Stimulated activated naive CD8-positive, alpha-beta T cell treated with anti-CD3 and anti-CD28 coated beads, Interleukin-15, amount 100 ng/mL, for 72 hours (primary cell): ENCODE measurements around the gene ANK3.
"Not testable (repeated sequence)": the region's sequence is repeated elsewhere in the genome, so short reads cannot be mapped to it uniquely, and the experiment has no call there.

Experiments
- ATAC-seq: fragments of 150-1000 bp; cut with Tn5 transposase; 2 replicates; pipeline ENCODE4 v1.10.0; 2021; ENCODE audit warnings: mild to moderate bottlenecking, moderate library complexity
- DNase-seq, 2 donors: peaks; one replicate each; pipeline ENCODE4 v3.0.0; 2021 to 2022
- H3K27ac Mint-ChIP-seq, 2 donors: one replicate each; pipeline ENCODE4 v1.8.0; 2022; ENCODE audit warnings: mild to moderate bottlenecking in 2 of 2, mixed read lengths in 2 of 2, moderate library complexity in 2 of 2
- H3K27me3 Mint-ChIP-seq: one replicate; pipeline ENCODE4 v1.8.0; 2022; ENCODE audit warnings: mixed read lengths
- H3K4me1 Mint-ChIP-seq: one replicate; pipeline ENCODE4 v1.8.0; 2022; ENCODE audit warnings: mild to moderate bottlenecking, mixed read lengths
- H3K4me3 Mint-ChIP-seq, 2 donors: one replicate each; pipeline ENCODE4 v1.8.0; 2022; ENCODE audit warnings: mild to moderate bottlenecking in 2 of 2, mixed read lengths in 2 of 2, moderate library complexity in 1 of 2
- H3K9me3 Mint-ChIP-seq, 2 donors: one replicate each; pipeline ENCODE4 v1.8.0; 2022; ENCODE audit warnings: mixed read lengths in 2 of 2

The ANK3 gene

GRCh38 chr10:60298408-60299389 is 91.0 kb downstream of the ANK3 start:
- ATAC-seq (no peak), DNase-seq (no peak)
- H3K4me1 Mint-ChIP-seq = no peaks in the 10 kb centered on the region

DNA sequence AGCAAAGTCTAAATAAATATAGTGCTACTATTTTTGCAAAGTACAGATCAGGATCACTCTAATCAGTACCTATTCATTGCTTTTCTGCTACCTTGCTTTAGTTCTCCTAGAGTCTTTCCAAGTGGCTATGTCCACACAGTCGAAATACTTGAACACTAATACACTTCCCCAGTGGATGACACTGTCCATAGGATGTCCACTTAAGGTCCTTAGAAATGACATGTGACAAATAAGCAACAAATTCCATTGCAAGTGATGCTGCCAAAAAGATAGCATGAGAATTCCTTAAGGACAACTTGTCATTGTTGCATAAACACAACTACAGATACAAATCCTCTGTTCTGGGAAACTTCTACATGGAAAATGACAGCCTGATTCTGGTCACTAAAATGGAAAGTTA is 93.6 kb downstream of the ANK3 start:
- Mint-ChIP-seq H3K27ac (no peak overlapping the region), H3K4me3 (no peak overlapping the region), H3K27me3 (no peaks in the 10 kb centered on the region), H3K9me3 (no peaks in the 10 kb centered on the region), H3K4me1 (no peaks in the 10 kb centered on the region)
- ATAC-seq (no peak), DNase-seq (no peak)

More at GRCh38 chr10:60298408-60299389, 91.0 kb downstream of the ANK3 start:
- Mint-ChIP-seq H3K9me3 (no peaks in the 10 kb centered on the region), H3K4me3 (no peak overlapping the region), H3K27ac (no peak overlapping the region), H3K27me3 (no peaks in the 10 kb centered on the region)

DNA sequence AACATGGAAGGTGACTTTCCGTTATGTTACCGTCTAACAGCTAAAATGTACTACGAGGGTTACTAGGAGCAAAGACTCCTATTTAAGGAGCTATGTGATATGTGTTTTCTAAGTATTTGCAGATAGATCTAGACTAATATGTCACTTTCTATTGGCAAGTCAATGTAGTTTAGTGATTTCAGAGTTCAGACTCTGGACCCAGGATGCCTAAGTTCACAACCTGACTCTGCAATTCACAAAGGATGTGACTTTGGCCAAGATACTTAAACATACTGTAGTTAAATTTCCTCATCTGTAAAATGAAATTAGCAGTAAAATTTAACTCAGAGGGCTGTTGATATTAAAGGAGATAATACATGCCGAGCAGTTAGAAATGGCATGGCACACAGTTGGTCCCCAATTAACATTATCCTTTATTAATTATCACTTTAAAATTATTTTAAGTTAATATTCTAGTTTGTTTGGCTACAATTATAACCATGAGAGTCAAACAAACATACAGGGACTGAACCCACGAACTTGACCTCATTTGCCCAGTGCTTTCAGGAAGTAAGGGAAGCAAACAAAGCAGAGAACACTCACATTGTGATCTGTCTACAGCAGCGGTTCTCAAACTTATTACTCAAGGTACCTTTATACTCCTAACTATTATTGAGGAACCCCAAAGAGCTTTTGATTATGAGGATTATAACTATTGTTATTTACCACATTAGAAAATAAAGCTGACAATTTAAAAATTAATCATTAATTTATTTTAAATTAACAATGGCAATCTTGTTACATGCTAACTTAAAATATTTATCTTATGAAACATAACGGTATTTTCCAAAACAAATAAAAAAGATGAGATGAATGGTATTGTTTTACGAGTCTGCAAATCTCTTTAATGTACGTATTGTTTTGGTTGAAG is 94.4 kb downstream of the ANK3 start:
- H3K27me3 Mint-ChIP-seq = no peaks in the 10 kb centered on the region
- H3K4me3 Mint-ChIP-seq = no peak overlapping the region
- ATAC-seq = no peak
- H3K9me3 Mint-ChIP-seq = no peaks in the 10 kb centered on the region
- no peaks in the 10 kb centered on the region for H3K4me1 Mint-ChIP-seq
- H3K27ac Mint-ChIP-seq = no peak overlapping the region
- no peak for DNase-seq

DNA sequence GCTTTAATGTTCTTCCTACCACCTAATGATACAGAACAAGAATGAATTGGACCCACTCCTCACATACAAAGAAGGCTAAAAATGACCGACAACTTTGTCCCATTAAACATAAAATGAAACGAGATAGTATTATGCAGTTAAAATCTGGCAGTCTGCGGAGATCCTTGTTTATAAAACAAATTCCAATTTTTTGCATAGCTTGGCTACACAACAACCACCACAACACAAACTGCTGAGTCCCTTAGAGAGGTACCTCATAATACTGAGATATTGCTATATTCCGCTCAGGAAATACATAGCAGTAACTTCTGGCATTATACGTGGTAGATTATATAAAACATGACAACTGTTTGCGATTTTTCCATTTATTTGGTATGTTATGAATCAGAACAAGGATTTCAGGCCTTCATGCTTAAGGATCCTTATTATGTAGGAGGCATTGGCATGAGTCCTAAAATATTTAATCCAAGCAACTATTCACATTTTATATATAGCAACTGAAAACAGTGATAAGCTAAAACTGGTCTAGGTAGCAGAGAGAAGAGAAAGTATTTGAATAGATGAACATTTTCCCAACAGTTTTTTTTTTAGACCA is 96.0 kb downstream of the ANK3 start:
- ATAC-seq = no peak
- no peak for DNase-seq
- H3K9me3 Mint-ChIP-seq = no peaks in the 10 kb centered on the region
- H3K4me1 Mint-ChIP-seq = no peaks in the 10 kb centered on the region
- H3K4me3 Mint-ChIP-seq = no peak overlapping the region
- H3K27me3 Mint-ChIP-seq = no peaks in the 10 kb centered on the region
- no peak overlapping the region for H3K27ac Mint-ChIP-seq

DNA sequence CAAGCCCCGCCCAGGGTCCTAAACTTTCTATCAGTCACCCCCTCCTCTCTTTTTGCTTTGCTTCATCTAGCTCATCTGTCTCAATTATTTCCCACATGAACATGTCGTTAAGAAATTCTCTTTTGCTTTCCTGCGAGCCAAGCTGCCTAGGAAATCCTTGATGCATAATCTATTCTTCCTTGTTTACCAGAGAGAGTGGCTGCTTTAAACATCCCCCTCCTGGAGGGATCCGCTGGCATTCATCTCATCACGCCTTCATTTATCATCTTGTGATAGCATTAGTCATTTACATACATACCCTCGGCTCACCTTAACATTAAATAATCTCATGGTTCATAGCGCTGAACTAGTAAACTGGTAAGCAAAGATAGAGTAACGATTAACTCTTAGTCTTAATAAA is 96.7 kb downstream of the ANK3 start:
- DNase-seq (no peak), ATAC-seq (no peak)
- H3K4me1 Mint-ChIP-seq = no peaks in the 10 kb centered on the region
- no peak overlapping the region for H3K27ac Mint-ChIP-seq
- H3K9me3 Mint-ChIP-seq = no peaks in the 10 kb centered on the region
- no peak overlapping the region for H3K4me3 Mint-ChIP-seq
- no peaks in the 10 kb centered on the region for H3K27me3 Mint-ChIP-seq

GRCh38 chr10:60292536-60292935 is 97.1 kb downstream of the ANK3 start:
- H3K27me3 Mint-ChIP-seq, H3K4me3 Mint-ChIP-seq, H3K4me1 Mint-ChIP-seq, DNase-seq, ATAC-seq, H3K27ac Mint-ChIP-seq, H3K9me3 Mint-ChIP-seq: not testable (repeated sequence)

GRCh38 chr10:60291344-60291930 is 98.2 kb downstream of the ANK3 start:
- H3K4me3 Mint-ChIP-seq = no peak overlapping the region
- ATAC-seq = no peak
- no peak for DNase-seq
- H3K27me3 Mint-ChIP-seq = no peaks in the 10 kb centered on the region
- no peaks in the 10 kb centered on the region for H3K4me1 Mint-ChIP-seq
- H3K9me3 Mint-ChIP-seq = no peaks in the 10 kb centered on the region
- no peak overlapping the region for H3K27ac Mint-ChIP-seq

DNA sequence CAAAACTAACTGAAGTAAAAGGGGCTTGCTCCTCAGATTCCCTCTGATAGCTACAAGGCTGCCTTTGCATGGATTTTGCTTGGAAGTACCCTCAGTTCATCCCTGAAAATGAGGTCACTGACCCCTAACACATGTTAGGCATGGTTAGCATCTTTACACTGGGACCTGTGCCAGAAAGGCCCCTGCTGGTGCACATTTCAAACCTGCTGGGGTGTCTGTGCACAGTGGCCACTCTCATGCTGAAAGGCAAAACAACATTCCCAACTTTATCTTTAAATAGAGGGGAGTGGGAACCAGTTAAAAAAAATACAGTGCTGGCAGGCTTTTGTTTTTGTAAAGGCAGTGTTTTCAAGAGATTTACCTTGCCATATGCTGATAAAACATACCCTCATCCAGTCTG is 99.1 kb downstream of the ANK3 start:
- H3K27me3 Mint-ChIP-seq = no peaks in the 10 kb centered on the region
- ATAC-seq (no peak), DNase-seq (no peak)
- no peak overlapping the region for H3K27ac Mint-ChIP-seq
- H3K4me3 Mint-ChIP-seq = no peak overlapping the region
- no peaks in the 10 kb centered on the region for H3K9me3 Mint-ChIP-seq
- H3K4me1 Mint-ChIP-seq = no peaks in the 10 kb centered on the region

GRCh38 chr10:60289800-60290199 is 99.9 kb downstream of the ANK3 start:
- Mint-ChIP-seq H3K4me1 (no peaks in the 10 kb centered on the region), H3K27me3 (no peaks in the 10 kb centered on the region), H3K4me3 (no peak overlapping the region), H3K27ac (no peak overlapping the region), H3K9me3 (no peaks in the 10 kb centered on the region)
- DNase-seq (no peak), ATAC-seq (no peak)

DNA sequence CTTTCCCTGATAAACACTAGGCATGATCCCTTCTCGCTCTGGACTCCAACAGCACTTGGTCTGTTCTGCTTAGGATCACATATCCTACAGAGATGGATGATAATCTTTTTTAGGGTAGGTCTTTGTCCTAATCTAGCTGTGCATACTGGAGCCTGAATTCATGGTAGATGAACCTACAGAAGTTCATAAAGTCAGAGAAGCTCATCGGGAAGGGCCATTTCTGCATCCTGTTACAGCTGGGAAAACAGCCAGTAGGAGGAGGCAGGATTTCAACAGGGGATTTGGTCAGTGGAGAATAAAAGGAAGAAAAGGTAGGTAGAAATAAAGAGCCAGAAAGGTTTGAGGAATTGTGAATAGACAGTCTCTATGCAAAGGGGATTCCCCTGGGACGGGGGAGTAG is 101.4 kb downstream of the ANK3 start:
- H3K4me3 Mint-ChIP-seq = no peak overlapping the region
- no peak for DNase-seq
- H3K4me1 Mint-ChIP-seq = no peaks in the 10 kb centered on the region

DNA sequence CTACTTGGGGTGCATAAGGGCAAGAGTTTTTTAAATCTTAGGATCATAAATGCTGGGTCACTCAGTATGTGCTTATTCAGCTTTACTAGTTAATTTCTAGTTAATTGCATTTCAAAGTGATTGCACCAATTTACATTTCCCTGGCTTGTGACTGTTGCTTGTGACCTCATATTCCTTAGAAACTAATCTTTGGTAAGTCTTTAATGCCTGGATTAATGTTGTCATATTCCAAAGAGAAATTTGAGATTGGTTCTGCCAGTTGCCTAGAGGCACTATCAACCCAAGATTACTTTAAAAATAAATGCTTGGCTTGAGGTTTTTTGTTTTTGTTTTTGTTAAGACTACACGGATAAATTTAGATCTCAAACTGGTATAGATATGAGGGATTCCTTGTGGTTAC is 103.1 kb downstream of the ANK3 start:
- DNase-seq = no peak
- H3K27me3 Mint-ChIP-seq = no peaks in the 10 kb centered on the region
- no peak overlapping the region for H3K27ac Mint-ChIP-seq
- no peak overlapping the region for H3K4me3 Mint-ChIP-seq
- no peak for ATAC-seq
- H3K4me1 Mint-ChIP-seq = no peaks in the 10 kb centered on the region
- no peaks in the 10 kb centered on the region for H3K9me3 Mint-ChIP-seq

More for the DNA sequence above, 101.4 kb downstream of the ANK3 start:
- ATAC-seq = no peak
- H3K27ac Mint-ChIP-seq = peak overlapping the region in 1 of 2 donors; percentile 69
- no peaks in the 10 kb centered on the region for H3K27me3 Mint-ChIP-seq
- H3K9me3 Mint-ChIP-seq = no peaks in the 10 kb centered on the region

- Mint-ChIP-seq H3K27ac (no peak overlapping the region), H3K4me3 (no peak overlapping the region), H3K27me3 (no peaks in the 10 kb centered on the region), H3K4me1 (no peaks in the 10 kb centered on the region), H3K9me3 (no peaks in the 10 kb centered on the region)
- ATAC-seq = no peak
- no peak for DNase-seq
Observed at GRCh38 chr10:60283397-60283796, 106.3 kb downstream of the ANK3 start.

GRCh38 chr10:60282771-60283353 is 106.8 kb downstream of the ANK3 start:
- Mint-ChIP-seq H3K4me3 (no peak overlapping the region), H3K9me3 (no peaks in the 10 kb centered on the region), H3K27me3 (no peaks in the 10 kb centered on the region), H3K27ac (no peak overlapping the region), H3K4me1 (no peaks in the 10 kb centered on the region)
- no peak for ATAC-seq
- no peak for DNase-seq

- H3K27me3 Mint-ChIP-seq = no peaks in the 10 kb centered on the region
- H3K4me3 Mint-ChIP-seq = no peak overlapping the region
- no peaks in the 10 kb centered on the region for H3K9me3 Mint-ChIP-seq
- ATAC-seq (no peak), DNase-seq (no peak)
- no peaks in the 10 kb centered on the region for H3K4me1 Mint-ChIP-seq
- no peak overlapping the region for H3K27ac Mint-ChIP-seq
Observed at GRCh38 chr10:60281792-60282353, 107.8 kb downstream of the ANK3 start.

GRCh38 chr10:60281331-60281730 is 108.3 kb downstream of the ANK3 start:
- no peaks in the 10 kb centered on the region for H3K27me3 Mint-ChIP-seq
- H3K27ac Mint-ChIP-seq = no peak overlapping the region
- DNase-seq (no peak), ATAC-seq (no peak)
- no peaks in the 10 kb centered on the region for H3K9me3 Mint-ChIP-seq
- H3K4me3 Mint-ChIP-seq = no peak overlapping the region
- H3K4me1 Mint-ChIP-seq = no peaks in the 10 kb centered on the region
